DOHH2 (cell line): Measurements from ENCODE around the gene SFRP5.

ENCODE experiments used
- EZH2phosphoT487 ChIP-seq: fragments of 200-600 bp; sonication (generic); IDR thresholded peaks from 2 replicates; pipeline ENCODE4 v1.6.1; 2017; ENCODE audit warnings: borderline replicate concordance, mild to moderate bottlenecking, antibody characterized with exemption, low read length, moderate library complexity, mixed read lengths
- TF ChIP-seq, protein P1 (sequence below): fragments of 200-600 bp; sonication (generic); IDR thresholded peaks from one replicate; pipeline ENCODE4 v1.5.1; 2014; ENCODE audit warnings: antibody characterized with exemption, mild to moderate bottlenecking, low read depth, low read length; ENCODE audit not compliant: poor library complexity, severe bottlenecking

GRCh38 chr10:97744405-97745035 lies 27.3 kb downstream of the SFRP5 start:
- TF ChIP-seq, protein P1, sequence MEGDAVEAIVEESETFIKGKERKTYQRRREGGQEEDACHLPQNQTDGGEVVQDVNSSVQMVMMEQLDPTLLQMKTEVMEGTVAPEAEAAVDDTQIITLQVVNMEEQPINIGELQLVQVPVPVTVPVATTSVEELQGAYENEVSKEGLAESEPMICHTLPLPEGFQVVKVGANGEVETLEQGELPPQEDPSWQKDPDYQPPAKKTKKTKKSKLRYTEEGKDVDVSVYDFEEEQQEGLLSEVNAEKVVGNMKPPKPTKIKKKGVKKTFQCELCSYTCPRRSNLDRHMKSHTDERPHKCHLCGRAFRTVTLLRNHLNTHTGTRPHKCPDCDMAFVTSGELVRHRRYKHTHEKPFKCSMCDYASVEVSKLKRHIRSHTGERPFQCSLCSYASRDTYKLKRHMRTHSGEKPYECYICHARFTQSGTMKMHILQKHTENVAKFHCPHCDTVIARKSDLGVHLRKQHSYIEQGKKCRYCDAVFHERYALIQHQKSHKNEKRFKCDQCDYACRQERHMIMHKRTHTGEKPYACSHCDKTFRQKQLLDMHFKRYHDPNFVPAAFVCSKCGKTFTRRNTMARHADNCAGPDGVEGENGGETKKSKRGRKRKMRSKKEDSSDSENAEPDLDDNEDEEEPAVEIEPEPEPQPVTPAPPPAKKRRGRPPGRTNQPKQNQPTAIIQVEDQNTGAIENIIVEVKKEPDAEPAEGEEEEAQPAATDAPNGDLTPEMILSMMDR: no peak
- no peak for TF ChIP-seq EZH2phosphoT487
